Ureter (tissue), 1 donor: Measurements from ENCODE around the gene ATXN2. TPM values are rescaled to one million over a fixed set of nuclear protein-coding genes. Genes with fewer than 3 reads are reported as not detected.
"Not testable (repeated sequence)": the region's sequence is repeated elsewhere in the genome, so short reads cannot be mapped to it uniquely, and the experiment has no call there.

Source experiments
- DNase-seq: peaks from one replicate; pipeline ENCODE4 v3.0.0-alpha.2; 2020; ENCODE audit warnings: low spot score
- total RNA-seq: library from RNA; stranded (reverse); gene quantifications from one replicate; pipeline ENCODE4 v1.2.4, GENCODE V29; 2023
- donor health status: DM: yes; HTN: yes; CAD: no.

ATXN2 gene
- total RNA-seq, 1 donor from 2014 or later: 120 TPM

- no peak for DNase-seq
Measured at GRCh38 chr12:111506260-111506659, 92.9 kb downstream of the ATXN2 start.

GRCh38 chr12:111505601-111506036 lies 93.5 kb downstream of the ATXN2 start:
- DNase-seq: no peak

- DNase-seq: no peak
Measured at GRCh38 chr12:111503116-111503515, 96.0 kb downstream of the ATXN2 start.

GRCh38 chr12:111494676-111495075 lies 104.4 kb downstream of the ATXN2 start:
- no peak for DNase-seq

GRCh38 chr12:111492979-111493378 lies 106.1 kb downstream of the ATXN2 start:
- DNase-seq: not testable (repeated sequence)

GRCh38 chr12:111488798-111489197 lies 110.3 kb downstream of the ATXN2 start:
- DNase-seq: no peak

- no peak for DNase-seq
Measured at GRCh38 chr12:111488271-111488670, 110.8 kb downstream of the ATXN2 start.

- no peak for DNase-seq
Measured at GRCh38 chr12:111482462-111482861, 116.7 kb downstream of the ATXN2 start.

- DNase-seq: no peak
Measured at GRCh38 chr12:111471236-111471635, 127.9 kb downstream of the ATXN2 start.

GRCh38 chr12:111469401-111469800 lies 129.7 kb downstream of the ATXN2 start:
- DNase-seq: no peak

- DNase-seq: no peak
Measured at GRCh38 chr12:111467857-111468241, 131.3 kb downstream of the ATXN2 start.

- no peak for DNase-seq
Measured at GRCh38 chr12:111467092-111467856, 131.8 kb downstream of the ATXN2 start.

- no peak for DNase-seq
Measured at GRCh38 chr12:111462210-111462769, 136.8 kb downstream of the ATXN2 start.

- DNase-seq: peak; percentile 23
Measured at GRCh38 chr12:111460111-111460510, 139.0 kb downstream of the ATXN2 start.

- peak; percentile 14 for DNase-seq
Measured at GRCh38 chr12:111458546-111459172, 140.5 kb downstream of the ATXN2 start.

GRCh38 chr12:111457577-111457976 lies 141.5 kb downstream of the ATXN2 start:
- DNase-seq: peak; percentile 32

GRCh38 chr12:111457071-111457470 lies 142.0 kb downstream of the ATXN2 start:
- DNase-seq: peak; percentile 17

GRCh38 chr12:111455448-111456320 lies 143.4 kb downstream of the ATXN2 start:
- peak; percentile 25 for DNase-seq

GRCh38 chr12:111454716-111455447 lies 144.2 kb downstream of the ATXN2 start:
- peak; percentile 33 for DNase-seq

GRCh38 chr12:111454311-111454710 lies 144.8 kb downstream of the ATXN2 start:
- DNase-seq: peak; percentile 9
